Middle frontal gyrus (tissue), 1 donor: ENCODE data around the gene PACSIN2.
"Not testable (repeated sequence)": the region's sequence is repeated elsewhere in the genome, so short reads cannot be mapped to it uniquely, and the experiment has no call there.

Experiments used
- DNase-seq: peaks from one replicate; pipeline ENCODE4 v3.0.0-alpha.2; 2015; ENCODE audit warnings: low spot score; ENCODE audit errors: extremely low spot score

PACSIN2 gene

DNA sequence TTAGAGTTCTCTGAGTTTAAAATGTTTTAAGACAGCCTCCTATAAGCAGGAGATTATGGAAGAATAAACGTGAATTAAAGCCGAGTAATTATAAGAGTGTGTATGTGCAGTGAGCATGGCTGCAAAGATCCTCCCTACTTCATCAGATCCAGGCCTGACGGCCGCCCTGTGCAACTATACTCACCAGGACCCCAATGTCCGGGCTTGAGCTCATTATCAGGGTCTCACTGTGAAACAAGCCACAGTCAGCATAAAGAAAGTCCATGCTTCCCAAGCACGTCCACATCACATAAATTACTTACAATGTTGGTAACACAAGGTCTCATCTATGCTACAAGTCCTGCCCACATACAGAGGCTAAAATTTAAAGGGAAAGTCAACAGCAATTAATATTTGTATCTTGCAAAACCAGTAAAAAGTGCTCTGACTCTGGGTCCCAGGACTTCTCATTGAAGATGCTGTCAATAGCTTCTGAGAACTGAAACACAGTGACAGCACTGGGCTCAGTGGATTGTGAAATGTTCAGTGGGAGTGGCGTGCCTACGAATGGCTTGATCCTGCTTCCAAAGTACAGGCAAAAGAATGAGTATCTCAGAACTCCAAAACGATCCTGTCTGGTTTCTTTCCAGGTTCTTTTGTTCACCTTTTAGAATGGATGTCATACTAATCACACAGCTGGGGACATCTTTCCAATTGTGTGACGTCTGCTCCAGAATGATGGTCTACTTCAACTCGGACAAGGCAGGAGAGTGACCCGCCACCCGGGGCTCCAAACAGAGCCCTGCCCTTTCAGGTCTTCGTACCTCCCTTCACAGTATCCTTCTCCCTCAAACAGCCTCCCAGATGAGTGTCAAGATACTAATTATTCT, 85.7 kb downstream of the PACSIN2 start:
- no peak for DNase-seq

- DNase-seq, result no peak
Measured at GRCh38 chr22:42927966-42928365, 87.0 kb downstream of the PACSIN2 start.

DNA sequence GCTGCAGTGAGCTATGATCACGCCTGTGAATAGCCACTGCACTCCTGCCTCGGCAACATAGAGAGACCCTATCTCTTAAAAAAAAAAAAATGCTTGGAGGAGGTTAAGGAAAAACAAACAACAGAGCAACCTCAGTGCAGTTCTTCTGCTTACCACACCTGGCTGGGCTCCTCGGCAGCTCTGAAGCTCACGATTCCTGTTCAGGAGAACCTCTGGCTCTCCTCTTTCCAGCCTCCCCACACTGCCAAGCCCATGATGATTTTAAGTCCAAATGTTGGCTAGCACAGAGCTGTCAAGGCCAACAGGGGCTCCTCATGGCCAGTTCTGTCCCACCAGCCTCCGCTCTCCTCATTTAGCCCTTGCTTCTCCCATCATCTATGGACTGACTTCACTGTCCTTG, 88.2 kb downstream of the PACSIN2 start:
- DNase-seq, result no peak

- no peak for DNase-seq
Measured at GRCh38 chr22:42926104-42926503, 88.8 kb downstream of the PACSIN2 start.

- DNase-seq, result no peak
Measured at GRCh38 chr22:42925598-42925997, 89.4 kb downstream of the PACSIN2 start.

DNA sequence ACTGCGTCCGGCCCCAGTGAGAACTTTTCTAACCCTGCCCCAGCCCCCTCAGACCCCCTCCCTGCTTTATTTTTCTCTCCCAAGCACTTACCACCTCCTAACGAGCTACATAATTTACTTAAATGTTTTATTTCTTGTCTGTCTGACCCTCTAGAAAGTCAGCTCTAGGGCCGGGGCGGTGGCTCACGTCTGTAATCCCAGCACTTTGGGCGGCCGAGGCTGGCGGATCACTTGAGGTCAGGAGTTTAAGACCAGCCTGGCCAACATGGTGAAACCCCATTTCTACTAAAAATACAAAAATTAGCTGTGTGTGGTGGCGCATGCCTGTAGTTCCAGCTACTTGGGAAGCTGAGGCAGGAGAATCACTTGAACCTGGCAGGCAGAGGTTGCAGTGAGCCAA, 89.9 kb downstream of the PACSIN2 start:
- not testable (repeated sequence) for DNase-seq

DNA sequence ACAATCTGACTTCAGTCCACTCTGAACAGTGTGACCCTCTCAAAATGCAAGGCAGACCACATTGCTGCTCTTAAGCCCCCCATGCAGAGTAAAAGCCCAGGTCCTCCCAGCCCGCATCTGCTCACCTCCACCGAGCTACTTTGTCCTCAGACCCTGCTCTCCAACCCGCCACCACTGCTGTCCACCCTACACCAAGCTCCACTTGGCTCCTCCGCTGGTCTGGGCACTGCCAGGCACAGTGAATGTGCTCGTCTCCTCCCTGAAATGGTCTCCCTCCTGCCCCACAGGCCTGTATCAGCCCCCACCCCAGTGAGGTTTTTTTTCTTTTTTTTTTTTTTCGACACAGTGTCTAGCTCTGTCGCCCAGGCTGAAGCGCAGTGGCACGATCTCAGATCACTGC, 90.5 kb downstream of the PACSIN2 start:
- DNase-seq, result no peak

DNA sequence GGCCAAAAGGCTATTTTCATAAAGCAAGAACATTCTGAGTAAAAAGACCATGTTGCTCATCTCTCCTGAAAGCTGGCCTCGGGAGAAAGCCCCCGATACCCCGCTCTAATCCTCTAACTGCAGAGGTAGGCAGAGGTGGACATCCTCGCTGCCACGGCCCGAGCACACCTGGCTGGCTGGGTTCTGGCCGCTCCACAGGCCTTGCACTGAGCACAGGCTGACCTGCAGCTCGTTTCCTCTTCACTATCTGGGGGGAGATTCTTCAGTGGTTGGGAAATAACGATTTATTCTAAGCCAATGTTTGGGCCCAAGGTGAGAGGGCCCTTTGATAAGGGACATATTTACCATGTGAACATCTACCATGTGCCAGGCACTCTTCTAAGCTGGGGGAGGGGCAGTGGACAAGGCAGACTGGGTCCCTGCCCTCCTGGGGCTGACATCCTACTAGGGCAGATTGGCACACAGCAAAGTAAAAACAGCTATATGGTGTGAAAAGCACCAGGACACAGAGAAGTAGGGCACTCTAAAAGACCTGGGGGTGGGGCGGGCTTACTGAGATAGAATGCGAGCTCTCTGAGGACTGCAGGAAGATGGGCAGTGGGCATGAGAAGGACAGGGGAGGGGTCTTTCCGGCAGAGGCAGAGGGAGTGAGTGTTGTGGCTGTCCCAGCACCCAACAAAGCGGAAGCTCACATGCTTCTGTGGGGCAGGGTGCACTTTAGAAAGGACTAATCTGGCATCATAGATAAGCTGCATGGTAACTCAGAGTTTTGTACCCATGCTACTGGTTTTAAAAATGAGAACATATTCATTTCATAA, 92.4 kb downstream of the PACSIN2 start:
- DNase-seq, result no peak

DNA sequence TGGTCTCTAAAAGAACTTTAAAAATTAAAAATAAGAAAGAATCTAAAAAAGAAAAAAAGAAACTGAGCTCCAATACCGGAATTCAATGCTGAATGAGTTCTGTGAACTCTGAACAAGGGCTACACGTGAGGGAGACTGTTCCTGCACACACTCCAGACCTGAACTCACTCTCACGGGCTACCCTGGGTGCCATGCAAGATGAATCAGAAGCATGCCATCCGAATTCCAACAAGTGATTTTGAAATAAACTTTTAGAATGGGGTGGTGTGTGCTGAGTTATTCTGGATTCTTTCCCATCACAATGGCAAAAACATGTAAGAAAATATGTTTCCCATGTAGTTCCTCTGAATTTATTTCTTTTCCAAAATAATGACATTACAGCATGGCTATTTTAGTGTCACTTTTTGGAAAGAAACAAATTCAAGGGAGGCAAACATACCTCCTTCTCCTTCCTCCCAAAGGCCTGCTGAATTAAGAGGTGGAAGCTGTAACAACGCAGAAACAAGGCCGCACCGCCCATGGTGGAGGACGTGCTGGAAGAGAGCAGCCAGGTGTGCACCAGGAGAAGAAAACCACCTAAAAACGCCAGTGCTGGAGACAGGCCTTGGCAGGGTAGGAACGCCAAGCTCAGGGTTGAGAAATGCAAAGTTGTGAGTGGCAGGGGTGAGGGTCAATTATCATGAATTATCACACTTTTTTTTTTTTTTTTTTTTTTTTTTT, 94.7 kb downstream of the PACSIN2 start:
- DNase-seq, result no peak

DNA sequence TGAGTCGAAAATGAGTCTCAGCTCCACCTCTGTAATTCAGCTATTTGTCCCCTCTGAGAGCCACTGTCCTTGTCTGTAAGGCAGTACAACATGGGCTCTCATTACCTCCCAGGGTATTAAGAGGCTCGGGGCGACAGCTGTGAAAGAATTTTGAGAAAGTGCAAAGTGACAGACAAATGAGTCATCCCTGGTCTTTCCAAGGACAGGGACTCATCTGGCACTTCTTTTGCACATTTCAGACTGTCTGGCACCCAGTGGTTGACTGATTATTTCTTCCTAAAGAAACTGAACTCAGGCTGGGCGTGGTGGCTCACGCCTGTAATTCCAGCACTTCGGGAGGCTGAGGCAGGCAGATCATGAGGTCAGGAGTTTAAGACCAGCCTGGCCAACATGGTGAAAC, 95.8 kb downstream of the PACSIN2 start:
- DNase-seq, result no peak

DNA sequence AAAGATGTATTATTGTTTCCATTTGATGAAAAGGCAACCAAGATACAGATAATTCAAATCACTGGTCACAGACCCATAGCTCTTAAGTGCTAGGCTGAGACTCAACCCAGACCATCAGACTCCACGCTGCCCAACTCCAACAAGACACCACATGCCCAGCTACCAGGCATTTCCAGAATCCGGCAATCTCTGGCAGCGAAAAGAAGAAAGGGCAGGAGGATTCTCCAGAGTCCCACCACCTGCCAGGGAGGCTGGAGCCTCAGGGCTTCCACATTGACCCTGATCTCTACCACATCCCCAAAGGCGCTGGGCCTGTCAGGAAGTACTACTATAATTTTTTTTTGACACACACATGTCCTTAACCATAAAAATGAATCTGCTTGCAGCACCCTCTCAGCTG, 96.4 kb downstream of the PACSIN2 start:
- DNase-seq, result no peak

DNA sequence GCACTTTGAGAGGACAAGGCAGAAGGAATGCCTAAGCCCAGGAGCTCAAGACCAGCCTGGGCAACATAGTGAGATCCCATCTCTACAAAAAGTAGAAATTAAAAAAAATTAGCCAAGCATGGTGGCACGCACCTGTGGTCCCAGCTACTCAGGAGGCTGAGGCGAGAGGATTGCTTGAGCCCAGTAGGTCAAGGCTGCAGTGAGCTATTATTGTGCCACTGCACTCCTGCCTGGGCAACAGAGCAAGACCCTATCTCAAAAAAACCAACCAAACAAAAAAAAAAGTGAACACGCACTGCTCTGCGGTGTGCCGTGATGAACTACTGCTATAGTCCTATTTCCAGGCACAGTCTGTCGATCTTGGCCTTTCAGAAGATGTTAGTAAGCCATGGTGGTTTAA, 97.6 kb downstream of the PACSIN2 start:
- DNase-seq, result not testable (repeated sequence)

DNA sequence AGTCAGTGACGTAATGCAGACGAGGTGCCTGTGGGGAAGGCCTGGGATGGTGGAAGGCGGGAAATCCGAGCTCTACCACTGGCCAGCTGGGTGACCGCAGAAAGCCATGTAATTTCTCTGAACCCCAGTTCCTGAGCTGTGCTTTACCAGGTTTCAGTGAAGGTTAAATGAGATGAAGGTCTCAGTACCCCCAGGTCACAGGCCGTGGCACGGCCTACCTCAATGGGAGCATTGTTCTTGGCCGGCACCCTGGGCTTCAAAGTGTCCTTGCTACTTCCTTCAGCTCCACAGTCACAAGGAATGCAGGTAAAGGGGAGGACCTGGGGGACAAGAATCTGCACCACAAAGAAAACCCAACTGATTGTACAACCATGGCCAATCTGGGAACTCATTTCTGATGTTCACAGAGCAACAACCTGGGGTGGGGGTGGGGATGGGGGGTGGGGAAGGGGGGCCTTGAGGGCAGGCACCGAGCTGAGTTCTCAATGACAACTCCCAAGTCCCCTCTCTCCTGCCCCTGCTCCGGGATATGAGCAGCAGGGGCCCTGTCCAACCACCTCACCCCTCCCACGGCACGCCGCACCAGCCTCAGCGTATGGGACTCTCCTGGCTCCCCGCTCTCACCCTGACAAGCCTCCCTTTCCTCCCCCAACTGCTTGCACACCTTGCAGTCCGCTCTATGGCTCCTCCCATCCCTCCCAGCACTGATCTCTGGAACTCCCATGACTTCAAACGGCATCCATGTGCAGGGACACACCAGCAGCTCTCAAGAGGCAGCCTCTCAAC, 98.8 kb downstream of the PACSIN2 start:
- no peak for DNase-seq

- no peak for DNase-seq
Measured at GRCh38 chr22:42914511-42915076, 100.4 kb downstream of the PACSIN2 start.

DNA sequence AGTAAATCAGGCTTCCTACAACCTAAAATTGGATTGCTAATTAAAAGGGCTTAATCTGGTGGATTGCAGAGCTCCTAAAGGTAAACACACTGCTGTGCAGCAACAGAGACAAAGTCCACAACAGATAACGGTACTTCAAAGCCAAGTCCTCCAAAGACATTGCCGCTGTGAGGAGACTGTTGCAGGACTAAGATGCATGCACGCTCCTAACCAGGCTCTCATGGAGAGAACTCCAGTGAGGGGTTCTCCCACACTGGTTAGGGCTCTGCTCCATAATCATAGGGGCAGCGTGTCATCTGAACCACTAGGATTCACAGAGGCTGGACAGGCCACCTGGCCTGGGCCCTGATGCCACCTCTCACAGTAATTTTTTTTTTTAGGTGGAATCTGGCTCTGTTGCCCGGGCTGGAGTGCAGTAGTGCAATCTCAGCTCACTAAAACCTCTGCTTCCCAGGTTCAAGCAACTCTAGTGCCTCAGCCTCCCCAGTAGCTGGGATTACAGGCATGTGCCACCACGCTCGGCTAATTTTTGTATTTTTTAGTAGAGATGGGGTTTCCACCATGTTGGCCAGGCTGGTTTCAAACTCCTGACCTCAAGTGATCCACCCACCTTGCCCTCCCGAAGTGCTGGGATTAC, 101.0 kb downstream of the PACSIN2 start:
- no peak for DNase-seq

- DNase-seq, result no peak
Measured at GRCh38 chr22:42912059-42912458, 102.9 kb downstream of the PACSIN2 start.

DNA sequence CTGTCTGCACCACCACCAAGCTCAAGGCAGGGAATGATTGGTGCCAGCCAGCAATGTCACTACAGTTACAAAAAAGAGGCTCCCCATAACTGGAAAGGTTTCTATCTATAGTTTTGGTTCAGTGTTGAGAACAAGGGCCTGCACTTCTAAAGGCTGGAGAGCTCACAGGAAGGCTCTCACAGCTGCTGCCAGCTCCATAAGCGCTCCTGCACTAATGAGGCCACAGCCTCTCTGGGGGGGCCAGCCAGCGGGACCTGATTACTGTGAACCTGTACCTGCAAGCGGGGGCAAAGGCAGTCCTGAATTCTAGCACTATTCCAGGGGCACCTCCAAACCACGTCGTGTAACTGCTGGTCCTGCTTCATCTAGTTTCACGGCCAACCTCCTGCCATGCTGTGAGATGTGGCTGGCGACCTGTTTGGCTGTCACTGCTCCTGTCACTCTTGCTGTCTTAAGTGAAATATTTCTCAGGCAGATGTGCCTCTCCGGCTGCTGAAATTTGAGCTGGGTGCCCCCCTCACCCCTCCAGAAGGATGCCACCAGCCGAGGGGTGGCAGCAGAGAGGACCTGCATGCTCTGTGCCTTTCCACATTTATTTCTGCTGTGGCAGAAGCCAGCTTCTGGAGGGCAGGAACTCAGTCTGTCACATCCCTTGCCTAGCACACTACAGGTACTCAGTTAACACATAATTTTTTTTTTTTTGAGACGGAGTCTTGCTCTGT, 104.6 kb downstream of the PACSIN2 start:
- no peak for DNase-seq

- no peak for DNase-seq
Measured at GRCh38 chr22:42909363-42910058, 105.4 kb downstream of the PACSIN2 start.

GRCh38 chr22:42908374-42908746, 106.6 kb downstream of the PACSIN2 start:
- DNase-seq, result no peak
